Measurements from ENCODE around the gene ZPR1. TPM values are rescaled to one million over a fixed set of nuclear protein-coding genes. Genes with fewer than 3 reads are reported as not detected.

Gene ZPR1
- total RNA-seq, 1 donor from 2014 or later = 19.4 TPM

DNA sequence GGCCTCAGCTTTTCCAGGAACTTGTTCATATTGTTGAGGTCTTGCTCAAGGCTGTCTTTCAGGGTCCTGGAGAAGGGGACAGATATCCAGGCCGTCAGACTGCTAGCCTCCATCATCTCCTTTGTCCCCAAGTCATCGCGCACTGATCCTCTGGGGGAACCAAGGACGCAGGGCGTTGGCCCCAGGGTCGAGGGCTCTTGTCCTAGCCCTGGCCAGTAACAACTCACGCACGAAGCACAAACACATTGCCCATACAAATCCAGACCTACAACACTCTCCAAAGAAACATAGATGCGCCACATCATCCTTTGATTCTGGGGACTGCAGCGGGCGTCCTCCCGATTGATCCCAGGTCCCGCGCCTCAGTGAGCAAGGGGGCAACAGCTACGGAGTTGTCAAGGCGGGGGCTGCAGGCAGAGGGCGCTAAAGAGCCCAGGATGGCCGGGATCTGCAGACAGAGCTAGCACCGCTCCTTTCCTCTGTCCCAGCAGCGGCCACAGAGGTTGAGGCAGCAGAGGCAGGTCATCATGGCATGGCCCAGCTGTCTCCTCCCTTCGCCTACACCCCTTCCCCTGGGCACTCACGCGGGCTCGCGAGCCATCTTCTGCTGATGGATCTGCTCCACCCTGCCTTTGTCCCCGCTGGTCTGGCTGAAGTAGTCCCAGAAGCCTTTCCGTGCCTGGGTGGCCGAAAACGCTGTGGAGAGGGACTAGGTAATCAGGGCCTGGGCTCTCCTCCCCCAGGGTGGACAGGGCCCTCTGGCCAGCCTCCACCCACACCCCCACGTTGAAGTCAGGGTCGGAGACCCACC, 3.4 kb upstream of the ZPR1 start:
- Histone ChIP-seq H3K4me3 (no peak overlapping the region), H3K27me3 (no peaks in the 10 kb centered on the region)
- intact Hi-C loops (cut with DNase I) = no loop called here

DNA sequence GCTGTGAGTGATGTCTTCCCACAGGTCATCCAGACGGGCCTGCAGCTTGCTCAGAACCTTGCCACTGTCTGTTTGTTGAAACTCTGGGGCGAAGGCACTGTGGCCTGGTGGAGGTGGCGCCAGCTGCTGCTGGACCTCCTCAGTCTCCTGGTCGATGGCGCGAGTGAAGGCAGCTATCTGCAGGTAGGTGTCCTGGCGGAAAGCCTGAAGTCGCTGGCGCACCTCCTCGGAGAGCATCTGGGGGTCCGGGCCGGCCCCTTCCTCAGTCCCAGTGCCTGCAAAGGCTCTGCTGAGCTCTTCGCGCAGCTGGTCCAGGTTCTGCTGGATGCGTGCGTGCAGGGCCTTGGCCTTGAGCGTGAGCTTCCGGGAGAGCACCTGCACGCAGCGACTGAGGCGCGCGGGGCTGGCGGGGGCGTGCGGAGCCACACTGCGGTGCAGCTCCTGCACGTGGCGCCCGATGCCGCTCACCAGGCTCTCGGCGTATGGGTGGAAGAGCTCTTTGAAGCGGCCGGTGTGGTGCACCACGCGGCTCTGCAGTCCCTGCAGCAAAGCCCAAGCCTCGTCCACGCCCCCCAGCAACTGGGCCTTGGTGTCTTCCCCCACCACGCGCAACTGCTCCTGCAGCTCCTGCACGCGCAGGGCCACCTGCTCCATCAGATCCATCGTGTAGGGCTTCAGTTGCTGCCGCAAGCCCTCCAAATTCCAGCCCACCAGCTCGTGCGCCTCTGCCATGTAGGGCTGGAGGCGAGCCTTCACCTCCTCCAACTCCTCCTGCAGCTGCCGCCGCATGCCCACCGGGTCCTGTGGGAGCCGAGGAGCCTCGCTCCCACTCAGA, 2.6 kb upstream of the ZPR1 start:
- intact Hi-C loops (cut with DNase I) = no loop called here
- DNase-seq (ENCODE audit: extremely low spot score in 2 of 2) = no peak
- H3K36me3 ChIP-seq = peaks cover 0 to 13% of the 10 kb centered on the region in 2 donors
- H3K27ac ChIP-seq = no peak overlapping the region
- TF ChIP-seq POLR2AphosphoS5 (IDR thresholded peaks at IDR 0.05; ENCODE audit: insufficient read depth in 1 of 2, low read depth in 1 of 2) (no peak), POLR2A (IDR thresholded peaks at IDR 0.05) (no peak)
- TF ChIP-seq, protein P1, sequence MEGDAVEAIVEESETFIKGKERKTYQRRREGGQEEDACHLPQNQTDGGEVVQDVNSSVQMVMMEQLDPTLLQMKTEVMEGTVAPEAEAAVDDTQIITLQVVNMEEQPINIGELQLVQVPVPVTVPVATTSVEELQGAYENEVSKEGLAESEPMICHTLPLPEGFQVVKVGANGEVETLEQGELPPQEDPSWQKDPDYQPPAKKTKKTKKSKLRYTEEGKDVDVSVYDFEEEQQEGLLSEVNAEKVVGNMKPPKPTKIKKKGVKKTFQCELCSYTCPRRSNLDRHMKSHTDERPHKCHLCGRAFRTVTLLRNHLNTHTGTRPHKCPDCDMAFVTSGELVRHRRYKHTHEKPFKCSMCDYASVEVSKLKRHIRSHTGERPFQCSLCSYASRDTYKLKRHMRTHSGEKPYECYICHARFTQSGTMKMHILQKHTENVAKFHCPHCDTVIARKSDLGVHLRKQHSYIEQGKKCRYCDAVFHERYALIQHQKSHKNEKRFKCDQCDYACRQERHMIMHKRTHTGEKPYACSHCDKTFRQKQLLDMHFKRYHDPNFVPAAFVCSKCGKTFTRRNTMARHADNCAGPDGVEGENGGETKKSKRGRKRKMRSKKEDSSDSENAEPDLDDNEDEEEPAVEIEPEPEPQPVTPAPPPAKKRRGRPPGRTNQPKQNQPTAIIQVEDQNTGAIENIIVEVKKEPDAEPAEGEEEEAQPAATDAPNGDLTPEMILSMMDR (IDR thresholded peaks at IDR 0.05) = no peak
- no peaks in the 10 kb centered on the region for H3K9me3 ChIP-seq
- H3K4me1 ChIP-seq = peaks cover 27% of the 10 kb centered on the region
- no peak overlapping the region for H3K4me3 ChIP-seq
- no peaks in the 10 kb centered on the region for H3K27me3 ChIP-seq

More for the DNA sequence above, 3.4 kb upstream of the ZPR1 start:
- H3K27ac ChIP-seq = no peak overlapping the region
- peaks cover 25% of the 10 kb centered on the region for H3K4me1 ChIP-seq
- TF ChIP-seq, protein P1 (IDR thresholded peaks at IDR 0.05) = peak; percentile 59 to 84 (median 74)
- TF ChIP-seq POLR2AphosphoS5 (IDR thresholded peaks at IDR 0.05; ENCODE audit: insufficient read depth in 1 of 2, low read depth in 1 of 2) (no peak), POLR2A (IDR thresholded peaks at IDR 0.05) (no peak)
- no peaks in the 10 kb centered on the region for H3K9me3 ChIP-seq
- peaks cover 0 to 5% of the 10 kb centered on the region in 2 donors for H3K36me3 ChIP-seq
- DNase-seq (ENCODE audit: extremely low spot score in 2 of 2) = no peak

DNA sequence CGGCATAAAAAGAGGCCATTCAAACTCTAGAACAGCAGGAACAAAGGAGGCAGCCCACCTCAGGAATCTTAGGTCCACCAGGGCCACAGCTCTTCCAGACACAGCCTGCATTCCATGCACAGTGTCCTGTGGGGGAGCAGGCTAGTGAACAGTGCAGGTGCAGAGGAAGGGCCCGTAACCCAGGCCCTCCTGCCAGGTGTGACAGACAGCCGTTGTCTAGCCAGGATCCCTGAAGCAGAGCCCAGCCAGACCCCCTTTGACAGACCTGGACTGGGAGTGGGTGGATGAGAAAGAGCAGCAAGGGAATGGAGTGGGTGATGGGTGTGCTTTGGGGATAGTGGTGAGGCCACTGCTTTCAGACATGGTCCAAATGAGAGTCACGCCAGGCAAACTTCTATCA, 1.2 kb upstream of the ZPR1 start:
- H3K4me3 ChIP-seq = no peak overlapping the region
- no peak overlapping the region for H3K27ac ChIP-seq
- TF ChIP-seq POLR2A (IDR thresholded peaks at IDR 0.05) (no peak), POLR2AphosphoS5 (IDR thresholded peaks at IDR 0.05; ENCODE audit: insufficient read depth in 1 of 2, low read depth in 1 of 2) (no peak)
- TF ChIP-seq, protein P1 (IDR thresholded peaks at IDR 0.05) = no peak
- H3K4me1 ChIP-seq = peaks cover 27% of the 10 kb centered on the region
- H3K9me3 ChIP-seq = no peaks in the 10 kb centered on the region
- DNase-seq (ENCODE audit: extremely low spot score in 2 of 2) = no peak
- H3K27me3 ChIP-seq = no peaks in the 10 kb centered on the region
- intact Hi-C loops (cut with DNase I) = loop anchor here (2.0 kb wide), 1 partner anchor 316 kb away; no protein-coding TSS in a partner anchor
- H3K36me3 ChIP-seq = peaks cover 0 to 27% of the 10 kb centered on the region in 2 donors

DNA sequence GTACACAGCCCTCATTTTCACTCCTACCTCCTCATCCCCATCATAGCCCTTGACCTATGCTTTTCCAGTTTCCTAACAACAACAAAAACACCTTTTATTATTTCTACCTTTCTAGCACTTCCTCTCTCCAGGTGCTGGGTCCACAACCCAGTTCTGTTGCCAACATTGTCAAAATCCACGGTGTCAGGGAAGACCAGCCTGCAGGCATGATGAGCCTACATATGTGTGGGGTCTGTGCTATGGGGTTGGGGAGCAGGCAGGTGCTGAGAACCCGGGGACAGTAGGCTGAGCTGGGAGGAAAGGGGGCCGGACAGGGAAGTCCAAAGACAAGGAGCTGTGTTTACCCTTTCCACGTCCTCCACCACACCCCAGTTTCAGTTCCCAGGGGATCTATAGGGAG, 711 bp upstream of the ZPR1 start:
- intact Hi-C loops (cut with DNase I) = loop anchor here (2.0 kb wide), 1 partner anchor 316 kb away; no protein-coding TSS in a partner anchor
- no peak overlapping the region for H3K27ac ChIP-seq
- H3K36me3 ChIP-seq = peaks cover 0 to 32% of the 10 kb centered on the region in 2 donors
- H3K4me3 ChIP-seq = peak overlapping the region; percentile 87 to 99
- DNase-seq (ENCODE audit: extremely low spot score in 2 of 2) = no peak
- peaks cover 27% of the 10 kb centered on the region for H3K4me1 ChIP-seq
- no peak for TF ChIP-seq POLR2AphosphoS5 (IDR thresholded peaks at IDR 0.05; ENCODE audit: insufficient read depth in 1 of 2, low read depth in 1 of 2)
- H3K27me3 ChIP-seq = no peaks in the 10 kb centered on the region
- H3K9me3 ChIP-seq = no peaks in the 10 kb centered on the region

DNA sequence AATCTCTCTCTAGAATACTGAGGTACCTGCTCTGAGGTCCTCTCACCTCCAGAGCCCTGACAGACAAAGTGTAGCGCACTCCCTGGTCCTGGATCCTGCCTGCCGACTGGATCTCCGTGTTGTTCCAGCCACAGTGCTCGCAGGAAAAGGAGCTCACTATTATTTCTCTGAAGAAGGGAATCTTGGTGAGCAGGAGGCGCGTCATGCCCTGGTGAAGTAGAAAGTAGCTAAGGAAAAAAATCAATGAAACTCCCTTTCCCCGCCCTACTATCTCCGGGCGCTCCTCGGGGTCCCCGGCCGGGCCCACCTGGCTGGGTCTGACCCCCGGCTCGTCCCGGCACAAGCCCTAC, 412 bp downstream of the ZPR1 start:
- Histone ChIP-seq H3K4me1 (peaks cover 27% of the 10 kb centered on the region), H3K36me3 (peaks cover 0 to 43% of the 10 kb centered on the region in 2 donors), H3K27me3 (no peaks in the 10 kb centered on the region), H3K9me3 (no peaks in the 10 kb centered on the region), H3K27ac (peak overlapping the region; percentile 76), H3K4me3 (peak overlapping the region; percentile 87 to 99)
- DNase-seq (ENCODE audit: extremely low spot score in 2 of 2) = no peak
- intact Hi-C loops (cut with DNase I) = loop anchor here (1.0 kb wide), 1 partner anchor 49 kb away; no protein-coding TSS in a partner anchor
- TF ChIP-seq POLR2A (IDR thresholded peaks at IDR 0.05) (no peak), POLR2AphosphoS5 (IDR thresholded peaks at IDR 0.05; ENCODE audit: insufficient read depth in 1 of 2, low read depth in 1 of 2) (no peak)
- TF ChIP-seq, protein P1 (IDR thresholded peaks at IDR 0.05) = no peak
